Measurements from ENCODE around the gene NME7. TPM values are rescaled to one million over a fixed set of nuclear protein-coding genes. Genes with fewer than 3 reads are reported as not detected.

NME7 gene
- total RNA-seq, 1 experiment from 2014 or later: 21.8 TPM

- POLR2A ChIA-PET: no interaction called here
- no peaks in the 10 kb centered on the region for H3K9me2 ChIP-seq (ENCODE audit: insufficient read depth)
- H3K4me3 ChIP-seq (replicated peaks in 1 of 2; ENCODE audit: low read depth in 1 of 2, low read length in 2 of 2): no peak overlapping the region
- H2AFZ ChIP-seq (ENCODE audit: low read depth, low read length, poor library complexity, severe bottlenecking): no peak overlapping the region
- H3K4me1 ChIP-seq (ENCODE audit: control insufficient read depth in 1 of 2, insufficient read depth in 2 of 2, low read length in 2 of 2): peaks cover 0 to 8% of the 10 kb centered on the region in 2 experiments; a peak in 2 of 4 replicates
- ATAC-seq: no peak
- H3K27me3 ChIP-seq (ENCODE audit: insufficient read depth, low read length): no peaks in the 10 kb centered on the region
- CTCF ChIA-PET: no interaction called here
- no peaks in the 10 kb centered on the region for H3K36me3 ChIP-seq (ENCODE audit: control insufficient read depth in 1 of 2, insufficient read depth in 2 of 2, low read length in 2 of 2)
- RAD21 ChIA-PET (ENCODE audit: low non-redundant PET in 1 of 2, low total read pairs in 2 of 2, uncharacterized antibody in 2 of 2, unreplicated experiment in 2 of 2): no interaction called here
- H3K9ac ChIP-seq (ENCODE audit: low read length): no peak overlapping the region
- no peak for DNase-seq (ENCODE audit: low read depth, low spot score)
- no peaks in the 10 kb centered on the region for H3K79me2 ChIP-seq (ENCODE audit: insufficient read depth, low read length)
- no TSS peak for BruUV-seq (replicated peaks)
- H4K20me1 ChIP-seq (ENCODE audit: insufficient read depth): no peaks in the 10 kb centered on the region
- intact Hi-C loops (cut with micrococcal nuclease): no loop called here
- no peak for TF ChIP-seq TCF7L2 (IDR thresholded peaks at IDR 0.05; ENCODE audit: borderline replicate concordance, extremely low read depth, insufficient read depth, insufficient read length)
- TF ChIP-seq REST (IDR thresholded peaks at IDR 0.05; ENCODE audit: low read depth): no peak
- no peak for TF ChIP-seq FOSL1 (IDR thresholded peaks at IDR 0.05; ENCODE audit: low read depth)
- TF ChIP-seq, protein P1, sequence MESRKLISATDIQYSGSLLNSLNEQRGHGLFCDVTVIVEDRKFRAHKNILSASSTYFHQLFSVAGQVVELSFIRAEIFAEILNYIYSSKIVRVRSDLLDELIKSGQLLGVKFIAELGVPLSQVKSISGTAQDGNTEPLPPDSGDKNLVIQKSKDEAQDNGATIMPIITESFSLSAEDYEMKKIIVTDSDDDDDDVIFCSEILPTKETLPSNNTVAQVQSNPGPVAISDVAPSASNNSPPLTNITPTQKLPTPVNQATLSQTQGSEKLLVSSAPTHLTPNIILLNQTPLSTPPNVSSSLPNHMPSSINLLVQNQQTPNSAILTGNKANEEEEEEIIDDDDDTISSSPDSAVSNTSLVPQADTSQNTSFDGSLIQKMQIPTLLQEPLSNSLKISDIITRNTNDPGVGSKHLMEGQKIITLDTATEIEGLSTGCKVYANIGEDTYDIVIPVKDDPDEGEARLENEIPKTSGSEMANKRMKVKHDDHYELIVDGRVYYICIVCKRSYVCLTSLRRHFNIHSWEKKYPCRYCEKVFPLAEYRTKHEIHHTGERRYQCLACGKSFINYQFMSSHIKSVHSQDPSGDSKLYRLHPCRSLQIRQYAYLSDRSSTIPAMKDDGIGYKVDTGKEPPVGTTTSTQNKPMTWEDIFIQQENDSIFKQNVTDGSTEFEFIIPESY (IDR thresholded peaks at IDR 0.05; ENCODE audit: extremely low read depth, insufficient replicate concordance, low read length): no peak
- H3K9me3 ChIP-seq (ENCODE audit: control insufficient read depth in 1 of 2, insufficient read depth in 1 of 2, low read depth in 1 of 2, low read length in 2 of 2): no peaks in the 10 kb centered on the region
- no peak overlapping the region for H3K27ac ChIP-seq (ENCODE audit: low read depth, low read length)
- no peak overlapping the region for H3K4me2 ChIP-seq (ENCODE audit: low read length)
These were observed 226.2 kb downstream of the NME7 start for GRCh38 chr1:169141356-169141755.
